Vagina (tissue), 2 donors: ENCODE results near the gene LHCGR.

ENCODE experiments used
- POLR2A ChIP-seq, 2 donors: fragments of 450-650 bp; IDR thresholded peaks; one replicate each; pipeline ENCODE4 v1.6.1; 2017; ENCODE audit warnings: antibody characterized with exemption in 2 of 2, mild to moderate bottlenecking in 2 of 2, moderate library complexity in 2 of 2
- POLR2AphosphoS5 ChIP-seq, 2 donors: sonication (generic); formaldehyde crosslinking; IDR thresholded peaks; one replicate each; pipeline ENCODE4 v1.9.0; 2017; ENCODE audit warnings: antibody characterized with exemption in 2 of 2, mild to moderate bottlenecking in 2 of 2, low read depth in 1 of 2; ENCODE audit not compliant: insufficient read depth in 1 of 2
- TF ChIP-seq, protein P1 (sequence below), 3 experiments: fragments of 450-650 bp in 2 of 3; fragments of 200-600 bp in 1 of 3; sonication (generic) in 1 of 3; IDR thresholded peaks; one replicate each; pipeline ENCODE4 v1.5.1; 2017 to 2019; ENCODE audit warnings: antibody characterized with exemption in 3 of 3, mild to moderate bottlenecking in 2 of 3, moderate library complexity in 2 of 3

GRCh38 chr2:48799601-48800000 lies 44.1 kb upstream of the LHCGR start:
- TF ChIP-seq, protein P1, sequence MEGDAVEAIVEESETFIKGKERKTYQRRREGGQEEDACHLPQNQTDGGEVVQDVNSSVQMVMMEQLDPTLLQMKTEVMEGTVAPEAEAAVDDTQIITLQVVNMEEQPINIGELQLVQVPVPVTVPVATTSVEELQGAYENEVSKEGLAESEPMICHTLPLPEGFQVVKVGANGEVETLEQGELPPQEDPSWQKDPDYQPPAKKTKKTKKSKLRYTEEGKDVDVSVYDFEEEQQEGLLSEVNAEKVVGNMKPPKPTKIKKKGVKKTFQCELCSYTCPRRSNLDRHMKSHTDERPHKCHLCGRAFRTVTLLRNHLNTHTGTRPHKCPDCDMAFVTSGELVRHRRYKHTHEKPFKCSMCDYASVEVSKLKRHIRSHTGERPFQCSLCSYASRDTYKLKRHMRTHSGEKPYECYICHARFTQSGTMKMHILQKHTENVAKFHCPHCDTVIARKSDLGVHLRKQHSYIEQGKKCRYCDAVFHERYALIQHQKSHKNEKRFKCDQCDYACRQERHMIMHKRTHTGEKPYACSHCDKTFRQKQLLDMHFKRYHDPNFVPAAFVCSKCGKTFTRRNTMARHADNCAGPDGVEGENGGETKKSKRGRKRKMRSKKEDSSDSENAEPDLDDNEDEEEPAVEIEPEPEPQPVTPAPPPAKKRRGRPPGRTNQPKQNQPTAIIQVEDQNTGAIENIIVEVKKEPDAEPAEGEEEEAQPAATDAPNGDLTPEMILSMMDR (IDR thresholded peaks at IDR 0.05) = no peak
- TF ChIP-seq POLR2AphosphoS5 (IDR thresholded peaks at IDR 0.05; ENCODE audit: insufficient read depth in 1 of 2, low read depth in 1 of 2) (no peak), POLR2A (IDR thresholded peaks at IDR 0.05) (no peak)
